Stimulated activated naive CD4-positive, alpha-beta T cell treated with Interleukin-2 at 50 U/mL for 16 hours (primary cell): Measurements from ENCODE around the gene KRTAP5-1.
"Not testable (repeated sequence)": the region's sequence is repeated elsewhere in the genome, so short reads cannot be mapped to it uniquely, and the experiment has no call there.

Experiments
- DNase-seq: peaks from one replicate; lab custom pipeline; 2025; lab: John Stamatoyannopoulos, UW

Gene KRTAP5-1, protein sequence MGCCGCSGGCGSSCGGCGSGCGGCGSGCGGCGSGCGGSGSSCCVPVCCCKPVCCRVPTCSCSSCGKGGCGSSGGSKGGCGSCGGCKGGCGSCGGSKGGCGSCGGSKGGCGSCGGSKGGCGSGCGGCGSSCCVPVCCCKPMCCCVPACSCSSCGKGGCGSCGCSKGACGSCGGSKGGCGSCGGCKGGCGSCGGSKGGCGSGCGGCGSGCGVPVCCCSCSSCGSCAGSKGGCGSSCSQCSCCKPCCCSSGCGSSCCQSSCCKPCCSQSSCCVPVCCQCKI

GRCh38 chr11:1584661-1585370 lies at the start of gene KRTAP5-1:
Gene KRTAP5-1, minus strand, starts transcription at chr11:1585283. Its CDS starts 34 bp downstream, at chr11:1585249.
- not testable (repeated sequence) for DNase-seq

GRCh38 chr11:1633864-1634263 lies 48.8 kb upstream of the KRTAP5-1 start:
- no peak for DNase-seq

- no peak for DNase-seq
These were observed 47.1 kb upstream of the KRTAP5-1 start for GRCh38 chr11:1632053-1632714.

GRCh38 chr11:1631066-1631568 lies 46.0 kb upstream of the KRTAP5-1 start:
- no peak for DNase-seq

DNA sequence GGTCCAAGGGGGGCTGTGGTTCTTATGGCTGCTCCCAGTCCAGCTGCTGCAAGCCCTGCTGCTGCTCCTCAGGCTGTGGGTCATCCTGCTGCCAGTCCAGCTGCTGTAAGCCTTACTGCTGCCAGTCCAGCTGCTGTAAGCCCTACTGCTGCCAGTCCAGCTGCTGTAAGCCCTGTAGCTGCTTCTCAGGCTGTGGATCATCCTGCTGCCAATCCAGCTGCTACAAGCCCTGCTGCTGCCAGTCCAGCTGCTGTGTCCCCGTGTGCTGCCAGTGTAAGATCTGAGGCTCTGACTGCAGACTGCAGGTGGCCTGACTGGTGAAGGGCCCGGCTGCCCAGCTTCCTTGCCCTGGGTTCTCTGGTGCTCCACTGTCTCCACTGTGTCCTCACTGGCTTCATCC lies 45.2 kb upstream of the KRTAP5-1 start:
- no peak for DNase-seq

DNA sequence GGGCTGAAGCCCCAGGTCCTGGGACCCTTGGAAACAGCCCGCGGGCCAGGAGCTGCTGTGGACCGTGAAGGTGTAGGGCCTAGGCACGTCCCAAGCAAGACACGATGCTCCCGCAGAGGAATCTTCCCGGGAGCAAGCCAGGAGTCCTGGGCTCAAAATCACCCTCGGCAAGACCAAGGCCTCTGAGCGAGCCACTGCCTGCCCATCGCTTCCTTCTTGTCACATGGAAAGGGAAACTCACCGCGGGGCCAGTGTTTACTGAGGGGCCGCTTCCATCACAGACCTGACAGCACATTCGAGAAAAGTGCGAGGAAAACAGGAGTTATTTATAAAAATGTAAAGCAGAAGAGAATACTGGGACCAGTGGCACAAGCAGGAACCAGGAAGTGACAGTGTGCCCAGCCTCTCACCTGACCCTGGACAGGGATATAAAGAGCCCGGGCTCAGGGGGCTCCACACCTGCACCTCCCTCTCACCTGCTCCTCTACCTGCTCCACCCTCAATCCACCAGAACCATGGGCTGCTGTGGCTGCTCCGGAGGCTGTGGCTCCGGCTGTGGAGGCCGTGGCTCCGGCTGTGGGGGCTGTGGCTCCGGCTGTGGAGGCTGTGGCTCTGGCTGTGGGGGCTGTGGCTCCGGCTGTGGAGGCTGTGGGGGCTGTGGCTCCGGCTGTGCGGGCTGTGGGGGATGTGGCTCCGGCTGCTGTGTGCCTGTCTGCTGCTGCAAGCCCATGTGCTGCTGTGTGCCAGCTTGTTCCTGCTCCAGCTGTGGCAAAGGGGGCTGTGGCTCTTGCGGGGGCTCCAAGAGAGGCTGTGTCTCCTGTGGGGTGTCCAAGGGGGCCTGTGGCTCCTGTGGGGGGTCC lies 44.5 kb upstream of the KRTAP5-1 start, which contains the start of gene KRTAP5-5:
KRTAP5-5 (plus strand) TSS at position 450 of the 860 bp plus-strand sequence; CDS start at position 516, 66 bp downstream.
- DNase-seq: no peak

DNA sequence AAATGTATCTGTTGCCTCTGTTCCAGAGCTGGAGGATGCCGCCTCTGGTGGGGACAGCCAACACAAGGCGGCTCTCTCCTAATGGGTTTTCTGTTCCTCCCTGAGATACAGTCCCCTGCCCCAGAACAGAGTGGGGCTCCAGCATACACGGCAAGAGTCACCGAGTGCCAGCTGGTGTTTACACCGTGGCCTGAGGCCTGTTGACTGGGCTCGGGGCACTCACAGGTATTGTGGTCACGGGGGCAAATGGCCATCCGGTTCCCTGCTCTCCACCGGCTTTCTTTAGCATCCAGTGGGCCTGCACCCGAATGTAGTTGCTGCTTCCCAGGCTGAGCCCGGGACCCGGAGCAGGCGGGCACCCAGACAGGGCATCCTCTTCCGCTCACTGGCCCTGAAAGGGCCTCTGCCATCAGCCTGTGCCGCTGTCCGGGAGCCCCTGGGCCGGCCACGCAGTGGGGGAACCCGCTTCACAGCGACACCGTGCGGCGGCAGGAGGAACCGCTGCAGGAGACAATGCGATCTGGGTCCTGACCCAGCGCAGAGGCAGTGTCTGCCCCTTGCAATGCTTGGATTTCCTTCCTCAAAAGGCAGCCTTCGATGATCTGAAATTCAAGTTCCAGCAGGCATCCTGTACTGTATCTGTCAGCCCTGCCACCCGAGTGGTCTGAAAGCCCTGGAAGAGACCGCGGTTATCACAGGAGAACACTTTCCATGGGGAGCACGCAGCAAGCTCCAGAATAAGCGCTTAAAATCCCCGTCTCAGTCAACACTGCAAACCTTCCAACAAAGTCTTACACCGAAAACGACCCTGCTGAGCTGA lies 43.6 kb upstream of the KRTAP5-1 start:
- DNase-seq: peak; percentile 47

GRCh38 chr11:1625541-1625940 lies 40.5 kb upstream of the KRTAP5-1 start:
- DNase-seq: no peak

- no peak for DNase-seq
These were observed 39.5 kb upstream of the KRTAP5-1 start for GRCh38 chr11:1624621-1625020.

- DNase-seq: no peak
These were observed 38.6 kb upstream of the KRTAP5-1 start for GRCh38 chr11:1623716-1624115.

DNA sequence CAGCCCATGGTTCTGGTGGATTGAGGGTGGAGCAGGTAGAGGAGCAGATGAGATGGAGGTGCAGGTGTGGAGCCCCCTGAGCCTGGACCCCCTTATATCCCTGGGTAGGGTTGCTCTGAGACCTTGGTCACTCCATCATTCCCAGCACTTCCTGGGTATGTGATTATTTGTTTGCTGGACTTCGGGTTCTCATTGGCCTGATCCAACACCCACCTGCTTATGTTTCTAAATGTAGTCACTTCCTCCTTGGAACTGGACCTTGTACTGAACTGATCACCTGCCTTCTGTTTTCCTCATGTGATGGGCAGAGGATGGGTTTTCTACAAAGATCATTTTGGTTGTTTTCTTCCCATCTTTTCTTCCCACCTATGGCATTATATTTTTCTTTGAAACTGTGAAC lies 37.0 kb upstream of the KRTAP5-1 start, which contains the start of gene KRTAP5-4:
KRTAP5-4 (minus strand) TSS at position 53 of the 400 bp plus-strand sequence; CDS start at position 8, 45 bp downstream.
- DNase-seq: no peak

DNA sequence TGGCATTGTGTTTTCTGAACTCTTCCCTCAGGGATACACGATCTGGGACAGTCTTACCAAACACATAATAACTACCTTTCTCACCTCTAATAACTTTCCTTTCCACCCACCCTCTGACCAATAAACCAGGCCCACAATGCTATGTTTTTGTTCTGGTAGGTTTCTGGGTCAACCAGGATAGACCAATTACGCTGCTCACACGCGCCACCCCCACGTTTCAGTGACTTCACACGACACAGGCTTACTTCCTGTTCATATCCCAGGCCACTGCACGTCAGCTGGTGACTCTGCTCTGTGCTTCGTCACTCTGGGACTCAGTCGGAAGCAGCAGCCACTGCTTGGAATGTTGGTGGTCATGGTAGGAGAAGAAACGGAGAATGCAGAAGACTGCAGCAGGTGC lies 34.4 kb upstream of the KRTAP5-1 start:
- peak; percentile 9 for DNase-seq

- no peak for DNase-seq
These were observed 33.1 kb upstream of the KRTAP5-1 start for GRCh38 chr11:1618231-1618630.

- no peak for DNase-seq
These were observed 23.3 kb upstream of the KRTAP5-1 start, which contains the start of gene KRTAP5-3 for GRCh38 chr11:1608363-1608762. Gene KRTAP5-3, minus strand, starts transcription at chr11:1608463. Its CDS starts 78 bp downstream, at chr11:1608385.

- DNase-seq: not testable (repeated sequence)
These were observed 22.8 kb upstream of the KRTAP5-1 start for GRCh38 chr11:1607901-1608300.

DNA sequence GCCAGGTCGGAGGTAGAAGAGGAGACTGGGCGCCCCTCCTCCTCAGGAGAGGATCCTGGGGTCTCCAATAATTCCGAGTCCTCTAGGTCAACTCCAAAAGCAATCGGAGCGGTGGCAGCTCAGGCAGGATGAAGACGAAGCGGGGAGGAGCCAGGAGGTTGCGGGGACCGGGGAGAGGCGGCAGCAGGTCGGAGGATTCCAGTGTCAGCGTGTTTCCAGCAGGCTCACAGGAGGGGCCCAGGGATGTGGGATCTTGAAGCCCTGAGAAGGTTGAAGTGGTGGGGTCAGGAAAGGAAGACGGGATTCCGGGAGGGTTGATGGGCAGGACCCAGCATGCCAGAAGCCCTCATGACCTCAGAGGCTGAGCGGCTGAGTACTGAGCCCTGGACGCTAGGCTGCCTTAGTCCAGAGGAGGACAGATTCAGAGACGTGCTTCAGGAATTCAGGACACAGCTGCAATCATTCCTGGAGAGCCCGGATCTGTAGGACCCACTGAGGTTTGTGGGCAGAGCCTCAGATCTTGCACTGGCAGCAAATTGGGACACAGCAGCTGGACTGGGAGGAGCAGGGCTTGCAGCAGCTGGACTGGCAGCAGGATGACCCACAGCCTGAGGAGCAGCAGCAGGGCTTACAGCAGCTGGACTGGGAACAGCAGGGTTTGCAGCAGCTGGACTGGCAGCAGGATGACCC lies 22.2 kb upstream of the KRTAP5-1 start:
- DNase-seq: not testable (repeated sequence)

DNA sequence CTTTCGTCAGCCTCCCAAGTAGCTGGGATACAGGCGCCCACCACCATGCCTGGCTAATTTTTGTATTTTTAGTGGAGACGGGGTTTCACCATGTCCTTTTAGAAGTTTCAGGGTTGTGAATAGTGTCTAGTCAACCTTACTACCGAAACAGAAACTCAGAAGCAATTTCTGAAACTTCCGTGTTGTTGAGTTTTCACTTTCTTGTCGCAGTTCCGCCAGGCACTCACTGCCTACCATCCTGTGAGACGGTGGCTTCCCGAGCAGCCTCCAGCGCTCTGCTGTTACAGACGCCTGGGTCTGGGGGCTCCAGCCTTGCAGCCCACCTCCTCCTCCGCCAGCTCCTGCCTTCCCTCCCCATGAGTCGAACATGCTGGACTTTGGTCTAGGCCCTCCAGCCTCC lies 20.8 kb upstream of the KRTAP5-1 start:
- peak; percentile 11 for DNase-seq

GRCh38 chr11:1604711-1605110 lies 19.6 kb upstream of the KRTAP5-1 start:
- DNase-seq: no peak

DNA sequence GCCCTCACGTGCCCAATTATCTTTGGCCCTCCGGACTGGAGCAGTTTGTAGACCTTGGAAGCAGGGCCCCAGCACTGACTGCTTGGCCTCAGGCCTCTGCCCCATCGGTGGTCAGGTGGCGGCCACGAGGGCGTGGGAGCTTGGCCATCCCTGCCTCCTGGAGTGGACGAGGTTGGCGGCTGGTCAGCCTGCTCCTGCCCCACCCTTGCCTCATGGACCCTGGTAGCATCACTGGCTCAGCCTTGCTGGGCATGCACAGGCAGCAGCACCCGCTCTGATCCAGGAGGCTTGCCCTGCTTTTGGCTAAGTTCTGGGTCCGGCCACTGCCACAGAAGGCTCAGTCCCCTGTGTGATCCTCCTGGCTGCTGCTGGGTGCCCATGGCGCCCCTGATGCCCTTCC lies 19.1 kb upstream of the KRTAP5-1 start:
- no peak for DNase-seq

GRCh38 chr11:1603629-1604028 lies 18.5 kb upstream of the KRTAP5-1 start:
- DNase-seq: no peak
